IPS-11a (cell line): ENCODE results near the gene AKAP6.

Source experiments
- H3K4me3 ChIP-seq: one replicate; pipeline ENCODE4 v1.5.1; 2013; ENCODE audit warnings: low read depth, low read length, control low read depth

The AKAP6 gene

GRCh38 chr14:32696325-32697091 lies 367.4 kb downstream of the AKAP6 start:
- no peak overlapping the region for H3K4me3 ChIP-seq

GRCh38 chr14:32697114-32697513 lies 368.0 kb downstream of the AKAP6 start:
- H3K4me3 ChIP-seq, result no peak overlapping the region

DNA sequence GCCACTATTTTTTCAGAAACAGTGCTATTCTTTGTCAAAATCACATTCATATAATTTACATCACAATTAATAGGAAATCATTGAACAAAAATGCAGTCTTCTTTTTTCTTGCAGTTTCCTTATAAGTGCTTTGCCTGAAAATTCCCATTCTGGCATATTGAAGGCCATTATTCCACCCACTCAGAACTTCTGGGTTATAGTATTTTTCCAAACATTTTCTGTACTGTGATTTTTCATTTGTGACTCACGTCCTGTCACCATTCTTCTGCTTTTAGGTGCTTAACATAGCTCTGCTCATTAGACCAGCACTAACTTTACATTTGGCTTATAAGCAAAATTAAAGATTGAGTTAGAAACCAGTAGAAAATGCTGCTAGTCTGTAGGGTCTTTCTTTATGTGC lies 368.6 kb downstream of the AKAP6 start:
- no peak overlapping the region for H3K4me3 ChIP-seq

DNA sequence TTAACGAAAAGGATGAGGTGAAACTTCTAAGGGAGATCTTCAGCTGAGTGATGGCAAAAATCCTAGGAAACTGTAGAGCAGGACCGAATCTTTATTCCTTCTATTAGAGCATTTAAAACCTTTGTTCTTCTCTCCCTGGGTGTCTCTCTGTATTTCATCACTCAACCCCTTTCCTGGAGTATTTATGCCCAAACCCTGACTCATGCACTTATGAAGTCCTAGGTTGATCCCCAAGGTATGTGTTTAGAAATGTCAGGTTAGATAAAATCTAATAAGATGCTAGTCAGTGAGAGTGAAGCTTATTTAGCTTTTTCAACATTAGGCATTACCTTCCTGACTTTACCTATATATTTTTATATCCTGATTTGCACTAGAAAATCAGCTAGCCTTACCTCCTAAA lies 369.7 kb downstream of the AKAP6 start:
- no peak overlapping the region for H3K4me3 ChIP-seq

DNA sequence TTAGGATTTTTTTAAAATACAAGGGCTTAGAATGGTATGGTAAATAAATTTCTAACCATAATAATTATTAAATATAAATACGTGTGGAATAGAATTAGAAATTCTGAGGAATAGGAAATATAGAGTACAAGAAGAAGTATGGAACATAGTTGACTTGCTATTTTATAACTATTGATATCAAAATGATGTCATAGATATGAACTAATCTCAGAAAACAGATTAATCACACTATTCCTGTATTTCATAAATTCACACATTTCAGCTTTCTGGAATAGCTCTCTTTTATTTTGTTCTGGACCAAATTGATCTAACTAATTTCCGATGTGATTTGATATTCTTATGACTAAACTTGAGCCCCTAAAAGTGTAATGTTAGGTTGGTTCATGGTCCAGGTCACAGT lies 372.4 kb downstream of the AKAP6 start:
- no peak overlapping the region for H3K4me3 ChIP-seq

GRCh38 chr14:32702088-32702487 lies 373.0 kb downstream of the AKAP6 start:
- H3K4me3 ChIP-seq, result no peak overlapping the region

DNA sequence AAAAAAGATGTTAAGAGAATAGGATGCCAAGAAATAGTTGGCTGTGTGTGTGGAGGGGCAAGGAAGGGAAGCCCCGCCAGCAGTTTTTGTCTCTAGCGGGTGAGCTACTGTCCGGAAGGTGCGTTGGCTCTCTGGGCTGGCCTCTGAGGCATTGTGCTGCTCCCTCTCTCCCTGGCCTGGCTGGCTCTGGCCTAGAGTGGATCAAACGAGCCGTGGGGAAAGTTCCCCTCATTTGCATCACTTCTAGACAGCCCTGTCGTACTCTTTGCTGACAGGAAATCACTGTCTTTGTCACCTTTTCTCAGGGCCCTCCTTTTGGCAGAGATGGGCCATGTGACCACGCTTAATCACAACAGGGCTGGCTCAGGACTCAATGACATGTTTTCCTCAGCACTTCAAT lies 373.5 kb downstream of the AKAP6 start:
- no peak overlapping the region for H3K4me3 ChIP-seq

- no peak overlapping the region for H3K4me3 ChIP-seq
These were observed 374.1 kb downstream of the AKAP6 start for GRCh38 chr14:32703183-32703621.

GRCh38 chr14:32706721-32707519 lies 377.8 kb downstream of the AKAP6 start:
- H3K4me3 ChIP-seq, result no peak overlapping the region

DNA sequence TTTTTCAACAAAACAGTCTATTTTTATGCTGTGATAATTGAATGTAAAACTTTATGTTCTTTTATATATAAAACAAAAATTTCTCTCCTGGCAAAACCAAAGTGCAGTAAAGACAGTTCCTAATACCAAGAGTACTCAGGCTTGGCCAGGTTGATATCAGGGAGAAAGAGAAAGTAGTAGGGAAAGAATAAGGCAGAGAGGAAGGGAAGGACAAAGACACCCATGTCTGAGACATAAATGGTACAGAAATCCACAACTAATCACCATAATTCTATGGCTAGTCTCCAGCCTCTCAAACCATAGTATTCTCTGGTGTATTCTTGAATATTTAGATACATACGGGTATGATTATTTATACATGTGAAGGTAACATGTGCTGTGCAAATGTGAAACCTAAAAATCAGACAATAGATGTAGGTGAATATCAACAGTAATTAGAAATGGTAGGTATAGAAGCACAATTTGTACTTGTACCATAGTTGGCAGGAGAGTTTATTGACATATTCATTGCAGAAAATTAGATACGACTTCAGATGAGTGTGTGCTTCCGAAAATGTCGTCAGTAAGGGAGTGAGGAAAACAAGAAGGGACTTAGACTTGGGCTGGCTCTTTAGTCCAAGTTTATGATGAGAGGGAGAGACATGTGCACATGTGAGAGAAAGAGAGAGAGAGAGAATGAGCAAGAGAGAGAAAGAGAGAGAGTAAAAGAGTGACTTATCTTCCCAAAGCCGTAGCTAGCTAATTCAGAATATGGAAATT lies 378.8 kb downstream of the AKAP6 start:
- no peak overlapping the region for H3K4me3 ChIP-seq

GRCh38 chr14:32709027-32709426 lies 379.9 kb downstream of the AKAP6 start:
- H3K4me3 ChIP-seq, result no peak overlapping the region

DNA sequence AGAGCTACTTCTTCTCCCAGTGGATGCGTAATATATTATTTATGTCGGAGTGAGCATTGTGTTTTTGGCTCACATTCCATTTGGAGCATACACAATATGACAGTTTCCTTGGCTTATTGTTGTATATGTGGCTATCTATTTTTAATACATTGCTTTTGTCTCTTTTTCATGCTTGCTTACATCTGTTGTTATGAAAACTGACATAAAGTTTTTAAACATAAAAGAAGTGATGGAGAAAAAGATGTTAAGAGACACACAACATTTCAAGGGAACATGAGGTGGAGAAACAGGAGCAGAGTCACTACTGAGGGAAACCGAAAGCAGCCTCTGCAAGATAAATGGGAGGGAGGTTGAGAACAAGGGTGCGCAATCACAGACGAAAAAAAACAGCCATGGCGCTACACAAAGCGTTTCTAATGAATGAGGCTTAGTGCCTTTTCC lies 381.2 kb downstream of the AKAP6 start:
- H3K4me3 ChIP-seq, result no peak overlapping the region

- no peak overlapping the region for H3K4me3 ChIP-seq
These were observed 381.9 kb downstream of the AKAP6 start for GRCh38 chr14:32710731-32711680.

GRCh38 chr14:32713856-32714255 lies 384.8 kb downstream of the AKAP6 start:
- H3K4me3 ChIP-seq, result no peak overlapping the region

GRCh38 chr14:32719601-32720000 lies 390.5 kb downstream of the AKAP6 start:
- no peak overlapping the region for H3K4me3 ChIP-seq

- H3K4me3 ChIP-seq, result no peak overlapping the region
These were observed 391.8 kb downstream of the AKAP6 start for GRCh38 chr14:32720927-32721326.

DNA sequence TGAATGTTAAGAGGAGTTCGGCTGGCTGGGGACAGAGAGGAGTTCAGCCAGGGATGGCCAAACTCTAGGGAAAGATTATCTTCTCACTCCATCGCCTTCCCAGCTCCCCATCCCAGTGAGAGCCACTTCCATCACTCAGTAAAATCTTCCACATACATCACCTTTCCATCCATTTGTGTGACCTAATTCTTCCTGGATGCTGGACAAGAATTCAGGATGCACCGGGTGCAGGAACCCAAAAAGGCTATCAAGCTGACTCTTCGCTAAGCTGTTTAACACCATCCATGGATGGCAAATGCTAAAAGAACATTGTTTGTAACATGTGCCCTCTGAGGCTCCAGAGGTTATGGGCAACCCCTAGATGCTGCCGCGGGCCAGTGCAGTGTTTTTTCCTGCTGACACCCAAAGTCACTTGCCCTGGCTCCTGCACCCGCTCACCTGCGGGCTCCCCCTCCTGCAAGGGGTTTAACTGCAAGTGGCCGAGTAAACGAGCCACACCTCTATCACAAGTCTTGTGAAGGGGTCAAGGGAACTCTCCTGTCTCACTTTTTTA lies 393.6 kb downstream of the AKAP6 start:
- no peak overlapping the region for H3K4me3 ChIP-seq

DNA sequence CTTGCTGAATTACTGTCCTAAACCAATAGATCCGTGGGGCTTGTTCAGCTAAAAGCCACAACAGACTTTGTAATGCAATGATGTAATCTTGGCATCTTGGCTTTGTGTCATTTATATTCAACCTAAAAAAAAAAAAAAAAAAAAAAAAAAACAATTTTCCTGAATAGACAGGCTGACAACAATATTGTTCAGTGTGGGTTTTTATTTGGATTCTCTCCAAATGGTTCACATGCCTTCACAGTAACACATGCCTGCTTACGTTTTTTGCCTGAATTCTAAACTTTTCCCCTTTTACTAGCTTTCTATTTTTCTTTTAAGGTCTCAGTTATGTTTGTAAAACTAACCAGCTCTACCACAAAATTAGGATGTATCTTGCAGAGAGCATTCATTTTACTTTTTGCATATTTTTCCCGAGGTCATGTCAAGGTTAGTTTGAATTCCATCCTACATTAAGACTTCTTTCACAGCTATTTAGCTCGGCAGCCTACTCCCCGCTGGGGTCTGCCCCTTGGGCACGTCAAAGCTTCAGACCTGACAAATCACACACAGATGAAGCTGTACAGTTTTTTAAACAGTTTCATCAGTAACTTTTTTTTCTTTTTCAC lies 395.9 kb downstream of the AKAP6 start:
- H3K4me3 ChIP-seq, result no peak overlapping the region

DNA sequence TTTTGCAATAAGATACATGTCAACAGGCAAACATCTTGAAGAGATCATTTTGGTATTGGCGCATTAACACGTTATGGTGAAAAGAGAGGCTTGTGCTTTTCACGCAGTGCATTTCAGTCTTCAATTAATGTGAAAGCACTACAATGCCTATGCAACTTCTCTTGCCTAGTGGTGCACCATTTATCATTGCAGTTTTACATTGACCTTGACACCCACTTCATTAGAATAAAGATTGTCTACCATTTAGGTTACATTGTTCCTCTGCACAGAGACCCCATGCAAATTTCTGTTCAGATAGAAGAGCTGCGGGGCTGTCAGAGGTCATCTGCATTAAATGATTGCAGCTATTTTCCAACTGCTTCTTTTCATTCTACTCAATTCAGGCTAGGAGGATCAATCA lies 397.4 kb downstream of the AKAP6 start:
- no peak overlapping the region for H3K4me3 ChIP-seq

DNA sequence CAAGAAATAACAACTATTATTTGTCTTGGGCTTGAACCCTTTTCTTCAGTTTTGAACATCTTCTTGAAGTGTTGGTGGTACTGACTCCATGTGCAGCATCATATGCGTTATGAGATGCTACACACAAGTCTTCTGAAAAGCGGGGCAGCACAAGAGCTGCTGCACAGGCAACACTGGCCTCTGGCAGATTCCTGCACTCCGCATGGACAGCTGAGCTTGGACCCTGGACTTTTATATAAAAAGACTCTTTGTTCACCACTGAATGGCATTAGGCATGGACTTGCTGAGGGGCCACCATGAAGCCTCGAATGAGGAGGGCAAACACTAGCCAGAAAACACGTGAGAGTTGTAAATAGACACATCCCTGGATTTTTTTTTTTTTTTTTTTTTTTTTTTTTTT lies 398.7 kb downstream of the AKAP6 start:
- no peak overlapping the region for H3K4me3 ChIP-seq
